ENCODE measurements around the gene HTR4. TPM values are rescaled to one million over a fixed set of nuclear protein-coding genes. Genes with fewer than 3 reads are reported as not detected.

The HTR4 gene
- polyA plus RNA-seq, 3 donors = not detected

GRCh38 chr5:148433826-148434225, 220.5 kb downstream of the HTR4 start:
- Histone ChIP-seq H3K27ac (ENCODE audit: low read depth in 1 of 2, low read length in 2 of 2) (no peak overlapping the region), H3K4me3 (replicated peaks in 1 of 3; ENCODE audit: low read depth in 2 of 3, low read length in 3 of 3) (no peak overlapping the region), H3K36me3 (replicated peaks in 1 of 2; ENCODE audit: control insufficient read depth in 1 of 2, insufficient read depth in 2 of 2, low read length in 2 of 2) (peaks cover 77 to 86% of the 10 kb centered on the region in 2 donors), H3K27me3 (ENCODE audit: control insufficient read depth in 2 of 2, insufficient read depth in 2 of 2, low read length in 2 of 2) (no peaks in the 10 kb centered on the region), H3K9ac (ENCODE audit: insufficient read depth, low read length, poor library complexity, severe bottlenecking) (no peak overlapping the region), H2AFZ (ENCODE audit: insufficient read depth, low read depth, low read length, poor library complexity, severe bottlenecking) (no peak overlapping the region), H4K20me1 (ENCODE audit: insufficient read depth, low read length) (no peaks in the 10 kb centered on the region), H3K9me3 (replicated peaks in 1 of 2; ENCODE audit: control insufficient read depth in 1 of 2, insufficient read depth in 1 of 2, low read length in 2 of 2) (no peaks in the 10 kb centered on the region), H3K4me1 (ENCODE audit: control insufficient read depth in 1 of 2, insufficient read depth in 2 of 2, low read length in 2 of 2) (no peaks in the 10 kb centered on the region), H3K79me2 (ENCODE audit: insufficient read depth, low read length) (no peaks in the 10 kb centered on the region), H3K4me2 (replicated peaks; ENCODE audit: extremely low read depth, low read length, poor library complexity, severe bottlenecking) (no peak overlapping the region)
- Mint-ChIP-seq H3K4me3 (no peak overlapping the region), H3K27ac (no peak overlapping the region), H3K27me3 (ENCODE audit: low read depth in 3 of 3) (no peaks in the 10 kb centered on the region), H3K9me3 (no peaks in the 10 kb centered on the region), H3K36me3 (peaks cover 66 to 83% of the 10 kb centered on the region in 2 donors), H3K4me1 (peaks cover 2% of the 10 kb centered on the region)
- intact Hi-C loops (cut with micrococcal nuclease) = no loop called here
- WGBS (ENCODE audit: insufficient coverage) = no CpG with 5 or more reads among the region's 3 CpGs
- TF ChIP-seq, protein P1, sequence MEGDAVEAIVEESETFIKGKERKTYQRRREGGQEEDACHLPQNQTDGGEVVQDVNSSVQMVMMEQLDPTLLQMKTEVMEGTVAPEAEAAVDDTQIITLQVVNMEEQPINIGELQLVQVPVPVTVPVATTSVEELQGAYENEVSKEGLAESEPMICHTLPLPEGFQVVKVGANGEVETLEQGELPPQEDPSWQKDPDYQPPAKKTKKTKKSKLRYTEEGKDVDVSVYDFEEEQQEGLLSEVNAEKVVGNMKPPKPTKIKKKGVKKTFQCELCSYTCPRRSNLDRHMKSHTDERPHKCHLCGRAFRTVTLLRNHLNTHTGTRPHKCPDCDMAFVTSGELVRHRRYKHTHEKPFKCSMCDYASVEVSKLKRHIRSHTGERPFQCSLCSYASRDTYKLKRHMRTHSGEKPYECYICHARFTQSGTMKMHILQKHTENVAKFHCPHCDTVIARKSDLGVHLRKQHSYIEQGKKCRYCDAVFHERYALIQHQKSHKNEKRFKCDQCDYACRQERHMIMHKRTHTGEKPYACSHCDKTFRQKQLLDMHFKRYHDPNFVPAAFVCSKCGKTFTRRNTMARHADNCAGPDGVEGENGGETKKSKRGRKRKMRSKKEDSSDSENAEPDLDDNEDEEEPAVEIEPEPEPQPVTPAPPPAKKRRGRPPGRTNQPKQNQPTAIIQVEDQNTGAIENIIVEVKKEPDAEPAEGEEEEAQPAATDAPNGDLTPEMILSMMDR (IDR thresholded peaks at IDR 0.05) = no peak
- no peak for DNase-seq

Other genes starting within 250 kb of the HTR4 start
- 10 to 100 TPM in 2 of 3 donors, 1 to 10 TPM in 1; 6.8 to 10.9 (median 10.8) TPM for gene ADRB2, start 172.1 kb upstream of the HTR4 start, polyA plus RNA-seq